Smooth muscle cell (in vitro differentiated cells): Measurements from ENCODE around the gene BBX. TPM values are rescaled to one million over a fixed set of nuclear protein-coding genes. Genes with fewer than 3 reads are reported as not detected.
A peak's percentile ranks its signal among the peaks of the same experiment; 100 is the strongest.
"Not testable (repeated sequence)": the region's sequence is repeated elsewhere in the genome, so short reads cannot be mapped to it uniquely, and the experiment has no call there.

Source experiments
- DNase-seq: peaks from one replicate; lab custom pipeline; 2025; ENCODE audit not compliant: unreplicated experiment; lab: John Stamatoyannopoulos, UW
- H2AFZ ChIP-seq: fragments of 200-600 bp; sonication (generic); 2 replicates; pipeline ENCODE4 v1.6.0; 2016; ENCODE audit warnings: antibody characterized with exemption, low read depth, mild to moderate bottlenecking
- H3F3A ChIP-seq: fragments of 200-600 bp; sonication (generic); 2 replicates; pipeline ENCODE4 v1.6.0; 2017; ENCODE audit warnings: antibody characterized with exemption, low read depth
- H3K27ac ChIP-seq: fragments of 200-600 bp; sonication (generic); 2 replicates; pipeline ENCODE4 v1.5.1; 2016; ENCODE audit warnings: low read depth, mild to moderate bottlenecking
- H3K27me3 ChIP-seq: fragments of 200-600 bp; sonication (generic); 2 replicates; pipeline ENCODE4 v1.6.1; 2016; ENCODE audit warnings: low read depth, mild to moderate bottlenecking
- H3K36me3 ChIP-seq: fragments of 200-600 bp; sonication (generic); 2 replicates; pipeline ENCODE4 v1.5.1; 2016; ENCODE audit warnings: low read depth
- H3K4me1 ChIP-seq: fragments of 200-600 bp; sonication (generic); 2 replicates; pipeline ENCODE4 v1.5.1; 2016; ENCODE audit warnings: low read depth
- H3K4me2 ChIP-seq: fragments of 200-600 bp; sonication (generic); 2 replicates; pipeline ENCODE4 v1.6.0; 2016; ENCODE audit warnings: mild to moderate bottlenecking
- H3K4me3 ChIP-seq: fragments of 200-600 bp; sonication (generic); 2 replicates; pipeline ENCODE4 v1.5.1; 2016; ENCODE audit warnings: mild to moderate bottlenecking
- H3K79me2 ChIP-seq: fragments of 200-600 bp; sonication (generic); 2 replicates; pipeline ENCODE4 v1.6.0; 2016; ENCODE audit warnings: low read depth, mild to moderate bottlenecking
- H3K9ac ChIP-seq: fragments of 200-600 bp; sonication (generic); 2 replicates; pipeline ENCODE4 v1.6.0; 2016; ENCODE audit warnings: low read depth
- H3K9me3 ChIP-seq: fragments of 200-600 bp; sonication (generic); replicated peaks from 2 replicates; pipeline ENCODE4 v1.5.1; 2016; ENCODE audit warnings: low read depth
- H4K20me1 ChIP-seq: fragments of 200-600 bp; sonication (generic); 2 replicates; pipeline ENCODE4 v1.6.0; 2016; ENCODE audit warnings: low read depth
- CTCF ChIP-seq: fragments of 200-600 bp; sonication (generic); IDR thresholded peaks from 2 replicates; pipeline ENCODE4 v1.5.1; 2017; ENCODE audit warnings: borderline replicate concordance, mild to moderate bottlenecking, antibody characterized with exemption; ENCODE audit not compliant: insufficient read depth, poor library complexity, severe bottlenecking
- WGBS: methylation state at CpG from one replicate; pipeline ENCODE4 v1.1.7; 2016; ENCODE audit warnings: low lambda C conversion rate; 5-methylcytosine and 5-hydroxymethylcytosine counted together
- polyA plus RNA-seq: library from polyadenylated mRNA; unstranded; fragments of >200 nt; fragmentation: Nextera tagmentation; extraction: Ambion mirVana; gene quantifications from 2 replicates; pipeline ENCODE4 v1.2.1, GENCODE V29; 2016
- total RNA-seq: library from RNA; depleted of rRNA; stranded (reverse); fragments of >200 nt; gene quantifications from 2 replicates; pipeline ENCODE4 v1.2.3, GENCODE V29; 2014

Gene BBX
- total and polyA plus RNA-seq, 2 experiments from 2014 or later, result 58.9 to 66.4 TPM

GRCh38 chr3:107690522-107691138 is 167.9 kb downstream of the BBX start:
- no peaks in the 10 kb centered on the region for H3K9me3 ChIP-seq
- peaks cover 5% of the 10 kb centered on the region for H3K79me2 ChIP-seq
- no peaks in the 10 kb centered on the region for H3K4me1 ChIP-seq
- no peak overlapping the region for H3K27ac ChIP-seq
- H3K9ac ChIP-seq, result no peak overlapping the region
- no peak overlapping the region for H3K4me2 ChIP-seq
- no peaks in the 10 kb centered on the region for H3F3A ChIP-seq
- DNase-seq, result no peak
- H3K36me3 ChIP-seq, result no peaks in the 10 kb centered on the region
- peaks cover 56% of the 10 kb centered on the region for H4K20me1 ChIP-seq
- 52% methylated on average over 2 of the region's 2 CpGs for WGBS
- peak; percentile 61 for TF ChIP-seq CTCF
- no peak overlapping the region for H3K4me3 ChIP-seq
- no peak overlapping the region for H2AFZ ChIP-seq
- H3K27me3 ChIP-seq, result no peaks in the 10 kb centered on the region

GRCh38 chr3:107691984-107692383 is 169.2 kb downstream of the BBX start:
- WGBS, result 98% methylated on average over 5 of the region's 5 CpGs
- not testable (repeated sequence) for H3K36me3 ChIP-seq, H3K27ac ChIP-seq, DNase-seq, H3K9ac ChIP-seq, H3K9me3 ChIP-seq, H3K4me2 ChIP-seq, H3F3A ChIP-seq, H3K4me1 ChIP-seq, H2AFZ ChIP-seq, H3K27me3 ChIP-seq, H3K79me2 ChIP-seq, H3K4me3 ChIP-seq
- H4K20me1 ChIP-seq, result peaks cover 48% of the 10 kb centered on the region

GRCh38 chr3:107697348-107697747 is 174.6 kb downstream of the BBX start:
- DNase-seq, H3K79me2 ChIP-seq, H3K4me3 ChIP-seq, H3K27me3 ChIP-seq, H3K9ac ChIP-seq, H3K27ac ChIP-seq, H3K4me2 ChIP-seq, H3K4me1 ChIP-seq, H3F3A ChIP-seq, H2AFZ ChIP-seq, H3K9me3 ChIP-seq, H3K36me3 ChIP-seq: not testable (repeated sequence)
- H4K20me1 ChIP-seq, result peaks cover 34% of the 10 kb centered on the region
- WGBS, result 62% methylated on average over 5 of the region's 6 CpGs

- WGBS, result 76% methylated on average over 23 of the region's 23 CpGs
- H3K4me2 ChIP-seq, DNase-seq, H3K36me3 ChIP-seq, H3K9me3 ChIP-seq, H3F3A ChIP-seq, H3K79me2 ChIP-seq, H2AFZ ChIP-seq, H3K9ac ChIP-seq, H3K27me3 ChIP-seq, H3K4me1 ChIP-seq, H3K27ac ChIP-seq: not testable (repeated sequence)
- H4K20me1 ChIP-seq, result peaks cover 39% of the 10 kb centered on the region
- H3K4me3 ChIP-seq, result peak overlapping the region; percentile 15
Measured at GRCh38 chr3:107697855-107698254, 175.1 kb downstream of the BBX start.

- Histone ChIP-seq H3K27me3 (no peaks in the 10 kb centered on the region), H3K9me3 (no peaks in the 10 kb centered on the region), H3K36me3 (no peaks in the 10 kb centered on the region), H3K9ac (no peak overlapping the region), H3K4me3 (no peak overlapping the region), H3F3A (no peaks in the 10 kb centered on the region), H4K20me1 (peaks cover 58% of the 10 kb centered on the region), H3K27ac (peak overlapping the region; percentile 36), H3K4me2 (no peak overlapping the region), H3K4me1 (peaks cover 9% of the 10 kb centered on the region), H2AFZ (no peak overlapping the region), H3K79me2 (peaks cover 9% of the 10 kb centered on the region)
- TF ChIP-seq CTCF, result no peak
- 35% methylated on average over 2 of the region's 2 CpGs for WGBS
- no peak for DNase-seq
Measured at GRCh38 chr3:107699682-107700081, 176.9 kb downstream of the BBX start.
